ENCODE results near the gene ASPRV1. TPM values are rescaled to one million over a fixed set of nuclear protein-coding genes. Genes with fewer than 3 reads are reported as not detected.

Gene ASPRV1
- total and polyA plus RNA-seq, 2 donors (not counting 3 experiments of a cell fraction or from before 2014, with no cell fraction given): 0.15 to 0.22 TPM

DNA sequence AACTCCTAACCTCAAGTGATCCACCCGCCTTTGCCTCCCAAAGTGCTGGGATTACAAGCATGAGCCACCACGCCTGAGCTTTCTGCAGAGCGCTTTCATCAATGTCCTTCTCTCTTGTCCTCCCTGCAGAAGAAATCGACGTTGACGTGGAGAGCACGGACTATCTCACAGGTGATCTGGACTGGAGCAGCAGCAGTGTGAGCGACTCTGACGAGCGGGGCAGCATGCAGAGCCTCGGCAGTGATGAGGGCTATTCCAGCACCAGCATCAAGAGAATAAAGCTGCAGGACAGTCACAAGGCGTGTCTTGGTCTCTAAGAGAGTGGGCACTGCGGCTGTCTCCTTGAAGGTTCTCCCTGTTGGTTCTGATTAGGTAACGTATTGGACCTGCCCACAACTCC is 23.5 kb downstream of the ASPRV1 start:
- dilution Hi-C loops (cut with MboI; ENCODE audit: extremely low pct_ligation_motif_present, low sequenced_read_pairs): no loop called here
- FAIRE-seq: no peak
- no peak overlapping the region for H2AFZ ChIP-seq (ENCODE audit: low read depth, low read length)
- peaks cover 32% of the 10 kb centered on the region for H3K4me1 ChIP-seq (ENCODE audit: control insufficient read depth, extremely low read depth, insufficient read depth, low read length)
- no peak overlapping the region for H3K9ac ChIP-seq (replicated peaks; ENCODE audit: extremely low read depth, insufficient read depth, low read length)
- no peaks in the 10 kb centered on the region for H4K20me1 ChIP-seq (replicated peaks; ENCODE audit: control insufficient read depth, extremely low read depth, insufficient read depth, low read length)
- intact Hi-C loops (cut with micrococcal nuclease): no loop called here
- H3K36me3 ChIP-seq (ENCODE audit: control insufficient read depth in 2 of 2, extremely low read depth in 1 of 2, insufficient read depth in 2 of 2, low read length in 2 of 2): peaks cover 17 to 21% of the 10 kb centered on the region in 2 experiments
- no peak overlapping the region for H3K27ac ChIP-seq (ENCODE audit: insufficient read depth, low read depth, low read length)
- BruUV-seq (replicated peaks): no TSS peak
- no peaks in the 10 kb centered on the region for H3K79me2 ChIP-seq (ENCODE audit: control insufficient read depth, insufficient read depth, low read length)
- no peaks in the 10 kb centered on the region for H3K9me3 ChIP-seq (replicated peaks; ENCODE audit: control insufficient read depth, insufficient read depth, low read length)
- H3K9me1 ChIP-seq (replicated peaks; ENCODE audit: control insufficient read depth, extremely low read depth, insufficient read depth, low read length): no peaks in the 10 kb centered on the region
- ChIA-PET POLR2A (no interaction called here), CTCF (no interaction called here)
- TF ChIP-seq POLR2A (IDR thresholded peaks at IDR 0.05; ENCODE audit: low read depth, low read length): no peak
- TF ChIP-seq, protein P1, sequence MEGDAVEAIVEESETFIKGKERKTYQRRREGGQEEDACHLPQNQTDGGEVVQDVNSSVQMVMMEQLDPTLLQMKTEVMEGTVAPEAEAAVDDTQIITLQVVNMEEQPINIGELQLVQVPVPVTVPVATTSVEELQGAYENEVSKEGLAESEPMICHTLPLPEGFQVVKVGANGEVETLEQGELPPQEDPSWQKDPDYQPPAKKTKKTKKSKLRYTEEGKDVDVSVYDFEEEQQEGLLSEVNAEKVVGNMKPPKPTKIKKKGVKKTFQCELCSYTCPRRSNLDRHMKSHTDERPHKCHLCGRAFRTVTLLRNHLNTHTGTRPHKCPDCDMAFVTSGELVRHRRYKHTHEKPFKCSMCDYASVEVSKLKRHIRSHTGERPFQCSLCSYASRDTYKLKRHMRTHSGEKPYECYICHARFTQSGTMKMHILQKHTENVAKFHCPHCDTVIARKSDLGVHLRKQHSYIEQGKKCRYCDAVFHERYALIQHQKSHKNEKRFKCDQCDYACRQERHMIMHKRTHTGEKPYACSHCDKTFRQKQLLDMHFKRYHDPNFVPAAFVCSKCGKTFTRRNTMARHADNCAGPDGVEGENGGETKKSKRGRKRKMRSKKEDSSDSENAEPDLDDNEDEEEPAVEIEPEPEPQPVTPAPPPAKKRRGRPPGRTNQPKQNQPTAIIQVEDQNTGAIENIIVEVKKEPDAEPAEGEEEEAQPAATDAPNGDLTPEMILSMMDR (IDR thresholded peaks at IDR 0.05; ENCODE audit: extremely low read depth in 1 of 2, insufficient read depth in 1 of 2, low read depth in 1 of 2, low read length in 2 of 2): no peak
- no peak for TF ChIP-seq EZH2 (IDR thresholded peaks at IDR 0.05; ENCODE audit: borderline replicate concordance, low read depth, low read length, severe bottlenecking)
- no peak for TF ChIP-seq GATA2 (IDR thresholded peaks at IDR 0.05; ENCODE audit: insufficient read depth, insufficient read length, low read depth, low read length)
- TF ChIP-seq MAX (IDR thresholded peaks at IDR 0.05; ENCODE audit: insufficient read depth, insufficient read length): no peak
- no peak for TF ChIP-seq FOS (IDR thresholded peaks at IDR 0.05; ENCODE audit: borderline replicate concordance, insufficient read depth, low read length)
- TF ChIP-seq JUN (IDR thresholded peaks at IDR 0.05; ENCODE audit: borderline replicate concordance, insufficient read depth, insufficient read length, low read depth): no peak
- no peak for TF ChIP-seq MYC (IDR thresholded peaks at IDR 0.05; ENCODE audit: low read depth, low read length)
- TF ChIP-seq POLR2AphosphoS5 (IDR thresholded peaks at IDR 0.05; ENCODE audit: insufficient read depth, low read depth, low read length): no peak
- DNase-seq (ENCODE audit: low read depth, low spot score): no peak
- no peak overlapping the region for H3K4me2 ChIP-seq (ENCODE audit: insufficient read depth, low read length)
- no peak overlapping the region for H3K4me3 ChIP-seq (replicated peaks in 1 of 3; ENCODE audit: insufficient read depth in 1 of 3, low read depth in 1 of 3, low read length in 3 of 3)
- no peaks in the 10 kb centered on the region for H3K27me3 ChIP-seq (ENCODE audit: control insufficient read depth in 2 of 2, insufficient read depth in 2 of 2, low read length in 2 of 2)

Data from endothelial cell of umbilical vein (primary cell).